Glutamatergic neuron (in vitro differentiated cells): ENCODE data around the gene PTPN11. TPM values are rescaled to one million over a fixed set of nuclear protein-coding genes. Genes with fewer than 3 reads are reported as not detected.

Source experiments
- DNase-seq: peaks from one replicate; pipeline ENCODE4 v3.0.0; 2022
- H3K27ac Mint-ChIP-seq: one replicate; pipeline ENCODE4 v1.8.0; 2020; ENCODE audit warnings: mild to moderate bottlenecking, mixed read lengths, inconsistent platforms; ENCODE audit not compliant: unreplicated experiment
- H3K27me3 Mint-ChIP-seq: one replicate; pipeline ENCODE4 v1.8.0; 2020; ENCODE audit warnings: mild to moderate bottlenecking, moderate library complexity, mixed read lengths, inconsistent platforms; ENCODE audit not compliant: unreplicated experiment
- H3K36me3 Mint-ChIP-seq: one replicate; pipeline ENCODE4 v1.8.0; 2020; ENCODE audit warnings: mild to moderate bottlenecking, mixed read lengths, inconsistent platforms; ENCODE audit not compliant: unreplicated experiment
- H3K4me1 Mint-ChIP-seq: one replicate; pipeline ENCODE4 v1.8.0; 2020; ENCODE audit warnings: mild to moderate bottlenecking, low read depth, mixed read lengths, inconsistent platforms; ENCODE audit not compliant: unreplicated experiment
- H3K4me3 Mint-ChIP-seq: one replicate; pipeline ENCODE4 v1.8.0; 2020; ENCODE audit warnings: mild to moderate bottlenecking, mixed read lengths, inconsistent platforms; ENCODE audit not compliant: unreplicated experiment
- H3K9me3 Mint-ChIP-seq: one replicate; pipeline ENCODE4 v1.8.0; 2020; ENCODE audit warnings: mild to moderate bottlenecking, moderate library complexity, mixed read lengths, inconsistent platforms; ENCODE audit not compliant: unreplicated experiment
- CTCF ChIP-seq: fragments of 200-600 bp; sonication (generic); IDR thresholded peaks from one replicate; pipeline ENCODE4 v1.5.0; 2021; ENCODE audit not compliant: partially characterized antibody, unreplicated experiment
- total RNA-seq: library from RNA; stranded (reverse); fragmentation: NEBNext Ultra II Directional; extraction: Animal tissue kit (Norgen Biotek cat#: 25700); gene quantifications from one replicate; pipeline ENCODE4 v1.2.1, GENCODE V29; 2021; ENCODE audit not compliant: unreplicated experiment

The PTPN11 gene
- total RNA-seq, 1 donor from 2014 or later, result 68.7 TPM

DNA sequence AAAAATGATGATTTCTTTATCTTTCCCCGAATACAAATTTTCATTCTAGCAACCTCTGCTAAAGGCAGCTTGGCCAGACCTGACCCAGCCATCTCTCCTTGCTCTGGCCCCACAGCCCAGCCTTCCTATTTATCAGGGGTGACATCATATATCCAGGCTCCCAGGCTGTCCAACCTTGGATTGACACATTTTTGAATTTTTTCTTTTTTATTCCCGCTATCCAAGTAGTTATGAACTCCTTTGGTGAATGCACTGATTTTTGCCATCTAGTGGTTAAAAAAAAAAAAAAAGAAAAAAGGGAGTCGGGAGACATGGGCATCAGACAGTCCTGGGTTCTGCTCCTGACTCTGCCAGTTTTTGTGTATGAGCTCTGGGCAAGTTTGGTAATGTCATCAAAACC is 120.5 kb downstream of the PTPN11 start:
- no peak overlapping the region for H3K4me3 Mint-ChIP-seq
- peaks cover 1% of the 10 kb centered on the region for H3K9me3 Mint-ChIP-seq
- H3K36me3 Mint-ChIP-seq, result no peaks in the 10 kb centered on the region
- no peak for TF ChIP-seq CTCF
- H3K27me3 Mint-ChIP-seq, result peaks cover 2% of the 10 kb centered on the region
- no peak for DNase-seq
- H3K4me1 Mint-ChIP-seq, result peaks cover 7% of the 10 kb centered on the region
- no peak overlapping the region for H3K27ac Mint-ChIP-seq

GRCh38 chr12:112540021-112540420 is 121.3 kb downstream of the PTPN11 start:
- Mint-ChIP-seq H3K4me3 (no peak overlapping the region), H3K27ac (no peak overlapping the region), H3K4me1 (peaks cover 7% of the 10 kb centered on the region), H3K27me3 (peaks cover 4% of the 10 kb centered on the region), H3K9me3 (peaks cover 1% of the 10 kb centered on the region), H3K36me3 (no peaks in the 10 kb centered on the region)
- TF ChIP-seq CTCF, result no peak
- DNase-seq, result no peak

- no peak overlapping the region for H3K27ac Mint-ChIP-seq
- DNase-seq, result no peak
- H3K27me3 Mint-ChIP-seq, result peaks cover 4% of the 10 kb centered on the region
- peaks cover 7% of the 10 kb centered on the region for H3K4me1 Mint-ChIP-seq
- no peak overlapping the region for H3K4me3 Mint-ChIP-seq
- no peaks in the 10 kb centered on the region for H3K36me3 Mint-ChIP-seq
- no peak for TF ChIP-seq CTCF
- no peaks in the 10 kb centered on the region for H3K9me3 Mint-ChIP-seq
These were observed 125.0 kb downstream of the PTPN11 start for GRCh38 chr12:112543751-112544150.

- DNase-seq, result no peak
- H3K27me3 Mint-ChIP-seq, result peaks cover 4% of the 10 kb centered on the region
- H3K4me1 Mint-ChIP-seq, result no peaks in the 10 kb centered on the region
- H3K36me3 Mint-ChIP-seq, result peaks cover 4% of the 10 kb centered on the region
- no peak for TF ChIP-seq CTCF
- H3K9me3 Mint-ChIP-seq, result no peaks in the 10 kb centered on the region
- H3K27ac Mint-ChIP-seq, result no peak overlapping the region
- no peak overlapping the region for H3K4me3 Mint-ChIP-seq
These were observed 127.6 kb downstream of the PTPN11 start for GRCh38 chr12:112546339-112546738.

DNA sequence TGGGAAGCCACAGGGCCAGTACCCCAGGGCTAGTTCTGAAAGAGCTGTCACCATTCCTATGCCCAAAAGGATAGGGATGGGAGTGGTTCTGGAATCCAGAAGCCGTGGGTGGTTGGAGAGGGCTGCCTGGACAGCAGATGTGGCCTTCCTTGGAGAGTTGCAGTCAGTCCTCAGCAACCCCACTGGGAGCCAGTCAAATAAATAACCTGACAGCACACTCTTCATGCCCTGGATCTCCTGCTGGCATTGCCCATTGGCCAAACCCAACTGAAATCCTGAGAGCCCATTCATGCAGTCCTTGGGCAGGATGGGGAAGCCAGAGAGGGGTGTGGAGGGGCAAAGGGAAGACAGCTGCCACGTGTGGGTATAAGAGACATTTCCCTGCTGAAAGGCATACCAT is 128.2 kb downstream of the PTPN11 start:
- DNase-seq, result no peak
- Mint-ChIP-seq H3K27ac (no peak overlapping the region), H3K9me3 (no peaks in the 10 kb centered on the region), H3K4me1 (no peaks in the 10 kb centered on the region), H3K36me3 (peaks cover 4% of the 10 kb centered on the region), H3K27me3 (peaks cover 4% of the 10 kb centered on the region), H3K4me3 (no peak overlapping the region)
- TF ChIP-seq CTCF, result no peak
